Tibial artery (tissue), 4 donors: Measurements from ENCODE around the gene TTC31.
A peak's percentile ranks its signal among the peaks of the same experiment; 100 is the strongest.

Source experiments
- DNase-seq, 2 donors: peaks; one replicate each; pipeline ENCODE4 v3.0.0-alpha.2; 2019
- H3K27ac ChIP-seq, 2 donors: fragments of 200-600 bp; sonication (generic) in 1 of 2; 1 replicate in 1 of 2; 2 replicates in 1 of 2; pipeline ENCODE4 v1.5.1; 2018 to 2019; ENCODE audit warnings: mild to moderate bottlenecking in 1 of 2
- H3K27me3 ChIP-seq, 2 donors: fragments of 200-600 bp; sonication (generic) in 1 of 2; one replicate each; pipeline versions ENCODE4 v1.5.1 to v1.6.0; 2016 to 2019
- H3K36me3 ChIP-seq, 3 donors: fragments of 200-600 bp; sonication (generic) in 2 of 3; one replicate each; pipeline ENCODE4 v1.5.1; 2016 to 2019; ENCODE audit warnings: mild to moderate bottlenecking in 2 of 3
- H3K4me1 ChIP-seq, 4 donors: fragments of 200-600 bp; sonication (generic) in 2 of 4; 1 replicate in 3 of 4; 2 replicates in 1 of 4; pipeline ENCODE4 v1.5.1; 2016 to 2019
- H3K4me3 ChIP-seq, 2 donors: fragments of 200-600 bp; sonication (generic) in 1 of 2; 1 replicate in 1 of 2; 2 replicates in 1 of 2; pipeline ENCODE4 v1.5.1; 2018 to 2019; ENCODE audit warnings: mild to moderate bottlenecking in 2 of 2
- H3K9me3 ChIP-seq, 3 donors: fragments of 200-600 bp; sonication (generic) in 1 of 3; one replicate each; pipeline ENCODE4 v1.5.1; 2016 to 2019
- CTCF ChIP-seq, 2 experiments: fragments of 200-600 bp in 1 of 2; fragments of 450-650 bp in 1 of 2; IDR thresholded peaks; one replicate each; pipeline ENCODE4 v1.5.1; 2017 to 2019; ENCODE audit warnings: antibody characterized with exemption in 2 of 2, mild to moderate bottlenecking in 1 of 2, moderate library complexity in 1 of 2
- intact Hi-C: fragments of 100-400 bp; cut with DNase I; formaldehyde crosslinking; loops from one replicate; pipeline ENCODE4 v1.15.0; 2023; ENCODE audit warnings: low total_unique reads

TTC31 gene

GRCh38 chr2:74537140-74537539 is 54.3 kb downstream of the TTC31 start:
- Histone ChIP-seq H3K9me3 (no peaks in the 10 kb centered on the region), H3K27me3 (no peaks in the 10 kb centered on the region), H3K4me3 (no peak overlapping the region), H3K4me1 (no peaks in the 10 kb centered on the region), H3K27ac (no peak overlapping the region), H3K36me3 (peaks cover 0 to 22% (median 12%) of the 10 kb centered on the region in 3 donors)
- peak in 1 of 2 donors; percentile 33 for DNase-seq
- no peak for TF ChIP-seq CTCF (IDR thresholded peaks at IDR 0.05)
- intact Hi-C loops: no loop called here

- Histone ChIP-seq H3K9me3 (no peaks in the 10 kb centered on the region), H3K27ac (no peak overlapping the region), H3K27me3 (no peaks in the 10 kb centered on the region), H3K4me3 (no peak overlapping the region), H3K4me1 (no peaks in the 10 kb centered on the region), H3K36me3 (peaks cover 0 to 4% (median 0%) of the 10 kb centered on the region in 3 donors)
- intact Hi-C loops: no loop called here
- DNase-seq: peak in 1 of 2 donors; percentile 24
- no peak for TF ChIP-seq CTCF (IDR thresholded peaks at IDR 0.05)
Measured at GRCh38 chr2:74538881-74539339, 56.0 kb downstream of the TTC31 start.

DNA sequence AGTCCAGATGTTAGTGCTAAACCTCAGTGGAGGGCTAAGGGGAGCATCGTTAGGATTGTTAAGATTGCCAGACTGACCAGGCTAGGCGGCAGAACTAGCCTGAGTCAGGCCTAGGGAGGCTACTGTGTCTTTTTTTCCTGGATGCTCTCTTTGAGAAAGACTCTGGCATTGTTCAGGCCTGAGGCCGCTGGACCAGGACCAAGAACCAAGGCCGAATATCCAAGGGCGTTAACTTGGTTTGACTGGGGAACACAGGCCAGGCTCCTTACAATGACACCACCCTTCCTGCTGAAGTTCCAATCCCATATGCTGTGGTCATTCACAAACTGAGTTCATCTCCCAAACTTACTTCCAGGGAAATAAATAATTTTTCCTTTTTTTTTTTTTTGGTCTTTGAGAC is 57.4 kb downstream of the TTC31 start:
- no peak for TF ChIP-seq CTCF (IDR thresholded peaks at IDR 0.05)
- Histone ChIP-seq H3K36me3 (no peaks in the 10 kb centered on the region), H3K4me1 (no peaks in the 10 kb centered on the region), H3K27ac (no peak overlapping the region), H3K9me3 (no peaks in the 10 kb centered on the region), H3K4me3 (no peak overlapping the region), H3K27me3 (no peaks in the 10 kb centered on the region)
- intact Hi-C loops: no loop called here
- DNase-seq: peak; percentile 74 to 76

GRCh38 chr2:74542978-74543377 is 60.1 kb downstream of the TTC31 start:
- no peaks in the 10 kb centered on the region for H3K4me1 ChIP-seq
- no peaks in the 10 kb centered on the region for H3K27me3 ChIP-seq
- H3K36me3 ChIP-seq: no peaks in the 10 kb centered on the region
- H3K9me3 ChIP-seq: no peaks in the 10 kb centered on the region
- no peak overlapping the region for H3K27ac ChIP-seq
- H3K4me3 ChIP-seq: no peak overlapping the region
- DNase-seq: no peak
- intact Hi-C loops: no loop called here
- no peak for TF ChIP-seq CTCF (IDR thresholded peaks at IDR 0.05)
